ENCODE data around the gene NOL6. TPM values are rescaled to one million over a fixed set of nuclear protein-coding genes. Genes with fewer than 3 reads are reported as not detected.

NOL6 gene
- total and polyA plus RNA-seq, 8 donors: 10.9 to 28.2 (median 18.9) TPM

DNA sequence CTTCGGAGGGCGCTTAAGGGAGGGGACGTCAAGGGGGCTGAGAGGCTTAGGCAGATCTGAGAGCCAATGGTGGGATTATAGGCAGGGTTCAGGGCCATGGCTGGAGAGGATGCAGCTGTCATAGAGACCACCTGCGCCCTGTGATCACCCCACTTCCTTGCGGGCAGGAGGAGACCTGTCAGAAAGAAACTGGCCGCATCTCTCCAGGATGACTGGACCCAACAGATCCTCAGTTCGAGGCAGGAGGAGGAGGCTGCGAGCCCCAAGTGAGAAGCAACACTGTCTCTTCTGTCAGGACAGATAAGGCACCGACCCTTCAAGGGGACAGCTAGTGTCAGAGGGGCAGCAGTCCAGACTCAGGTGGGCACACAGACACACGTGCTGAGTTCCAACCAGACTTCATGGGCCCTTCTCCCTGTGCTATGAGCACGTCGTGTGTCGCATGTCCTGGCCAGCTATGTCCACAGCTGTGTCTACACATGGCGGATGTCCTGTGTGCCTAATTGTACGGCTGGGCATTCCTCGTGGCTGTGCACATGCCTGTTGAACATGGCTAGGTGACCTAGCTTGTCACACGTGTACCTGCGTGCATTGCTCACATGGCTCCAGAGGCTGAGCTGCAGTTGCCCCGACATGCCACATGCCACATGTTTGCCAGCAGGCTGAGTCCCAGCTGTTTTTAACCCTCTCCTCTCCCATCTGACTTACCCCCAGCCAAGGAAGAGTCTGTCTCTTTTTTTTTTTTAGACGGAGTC, 25.7 kb downstream of the NOL6 start:
- intact Hi-C loops (cut with DNase I): no loop called here
- 25 to 31% methylated on average over 20 of the region's 20 CpGs for WGBS, 2 donors
- Histone ChIP-seq H3K27me3 (no peaks in the 10 kb centered on the region), H3K4me3 (peak overlapping the region; percentile 30 to 61 (median 52)), H3K4me1 (peaks cover 0 to 9% (median 0%) of the 10 kb centered on the region in 3 donors), H3K27ac (peak overlapping the region in 2 of 4 donors; percentile 72), H3K36me3 (no peaks in the 10 kb centered on the region), H3K9me3 (no peaks in the 10 kb centered on the region)
- peak in 3 of 6 donors; percentile 48 to 73 (median 62) for DNase-seq
- peak in 2 of 4 donors; percentile 8 to 23 for ATAC-seq
- FAIRE-seq: no peak
- TF ChIP-seq, protein P1, sequence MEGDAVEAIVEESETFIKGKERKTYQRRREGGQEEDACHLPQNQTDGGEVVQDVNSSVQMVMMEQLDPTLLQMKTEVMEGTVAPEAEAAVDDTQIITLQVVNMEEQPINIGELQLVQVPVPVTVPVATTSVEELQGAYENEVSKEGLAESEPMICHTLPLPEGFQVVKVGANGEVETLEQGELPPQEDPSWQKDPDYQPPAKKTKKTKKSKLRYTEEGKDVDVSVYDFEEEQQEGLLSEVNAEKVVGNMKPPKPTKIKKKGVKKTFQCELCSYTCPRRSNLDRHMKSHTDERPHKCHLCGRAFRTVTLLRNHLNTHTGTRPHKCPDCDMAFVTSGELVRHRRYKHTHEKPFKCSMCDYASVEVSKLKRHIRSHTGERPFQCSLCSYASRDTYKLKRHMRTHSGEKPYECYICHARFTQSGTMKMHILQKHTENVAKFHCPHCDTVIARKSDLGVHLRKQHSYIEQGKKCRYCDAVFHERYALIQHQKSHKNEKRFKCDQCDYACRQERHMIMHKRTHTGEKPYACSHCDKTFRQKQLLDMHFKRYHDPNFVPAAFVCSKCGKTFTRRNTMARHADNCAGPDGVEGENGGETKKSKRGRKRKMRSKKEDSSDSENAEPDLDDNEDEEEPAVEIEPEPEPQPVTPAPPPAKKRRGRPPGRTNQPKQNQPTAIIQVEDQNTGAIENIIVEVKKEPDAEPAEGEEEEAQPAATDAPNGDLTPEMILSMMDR (IDR thresholded peaks at IDR 0.05): no peak

DNA sequence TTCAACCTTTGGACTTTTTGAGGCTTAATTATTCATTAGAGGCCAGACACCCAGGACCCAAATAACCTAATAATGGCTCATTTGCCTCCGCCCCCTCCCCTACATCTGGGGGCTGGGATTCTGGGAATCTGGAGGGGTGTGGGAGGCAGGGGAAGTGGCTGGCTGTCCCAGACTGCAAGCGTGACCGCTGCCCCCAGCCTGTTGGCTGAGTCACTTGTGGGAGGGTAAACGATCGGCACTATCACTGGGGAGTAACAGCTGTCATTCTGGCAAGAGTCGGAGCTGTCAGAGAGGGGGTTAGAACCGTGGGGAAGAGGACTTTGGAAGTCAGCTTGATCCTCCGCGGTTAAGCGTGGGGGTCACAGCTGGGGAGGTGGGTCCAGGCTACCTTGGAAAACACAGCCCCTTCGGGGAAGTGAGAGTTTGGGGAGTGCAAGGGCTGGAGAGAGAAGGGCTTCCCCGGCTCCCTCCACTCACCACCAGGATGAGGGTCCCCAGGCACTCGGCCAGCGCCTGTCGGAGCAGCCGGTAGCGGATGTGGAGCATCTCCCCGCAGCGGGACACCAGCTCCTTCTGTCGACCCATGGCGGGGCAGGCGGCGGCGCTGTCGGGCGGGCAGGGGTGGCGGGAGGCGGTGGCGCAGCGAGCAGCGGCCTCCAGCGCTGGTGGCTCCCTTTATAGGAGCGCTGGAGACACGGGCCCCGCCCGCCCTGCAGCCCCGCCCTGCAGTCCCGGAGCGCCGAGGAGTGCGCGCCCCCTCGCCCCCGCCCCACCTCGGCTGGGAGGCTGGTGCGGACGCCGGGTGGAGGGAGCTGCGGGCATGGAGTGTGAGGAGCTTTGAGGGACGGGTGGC, 26.6 kb downstream of the NOL6 start, which contains the start of gene AQP3:
TSS of gene AQP3 (minus strand) at position 648 of the 853 bp plus-strand sequence. CDS start at position 585, 63 bp downstream.
- TF ChIP-seq, protein P1 (IDR thresholded peaks at IDR 0.05): no peak
- DNase-seq (peak; percentile 68 to 92 (median 79)), ATAC-seq (peak; percentile 84 to 92 (median 88)), FAIRE-seq (no peak)
- WGBS, 2 donors: 1 to 2% methylated on average over 43 to 50 of the region's 50 CpGs
- H3K36me3 ChIP-seq: peaks cover 0 to 7% (median 0%) of the 10 kb centered on the region in 3 donors
- no peaks in the 10 kb centered on the region for H3K27me3 ChIP-seq
- H3K4me1 ChIP-seq: peaks cover 0 to 9% (median 0%) of the 10 kb centered on the region in 3 donors
- peak within 1 kb of the TSS; percentile 66 to 80 (median 72) for H3K27ac ChIP-seq
- intact Hi-C loops (cut with DNase I): no loop called here
- no peaks in the 10 kb centered on the region for H3K9me3 ChIP-seq
- H3K4me3 ChIP-seq: peak within 1 kb of the TSS; percentile 30 to 61 (median 52)

- Histone ChIP-seq H3K27ac (peak overlapping the region; percentile 66 to 80 (median 72)), H3K27me3 (no peaks in the 10 kb centered on the region), H3K4me1 (peaks cover 0 to 9% (median 0%) of the 10 kb centered on the region in 3 donors), H3K4me3 (peak overlapping the region; percentile 30 to 61 (median 52)), H3K9me3 (no peaks in the 10 kb centered on the region), H3K36me3 (peaks cover 0 to 11% (median 0%) of the 10 kb centered on the region in 3 donors)
- WGBS, 2 donors: 24% methylated on average over 12 of the region's 12 CpGs
- DNase-seq (peak in 1 of 6 donors; percentile 67), FAIRE-seq (no peak), ATAC-seq (peak; percentile 32 to 57 (median 52))
- intact Hi-C loops (cut with DNase I): no loop called here
- TF ChIP-seq, protein P1 (IDR thresholded peaks at IDR 0.05): no peak
These were observed 27.3 kb downstream of the NOL6 start for GRCh38 chr9:33446240-33446945.

GRCh38 chr9:33445389-33446239, 28.1 kb downstream of the NOL6 start:
- peaks cover 0 to 11% (median 0%) of the 10 kb centered on the region in 3 donors for H3K36me3 ChIP-seq
- H3K27me3 ChIP-seq: no peaks in the 10 kb centered on the region
- peak overlapping the region in 2 of 4 donors; percentile 60 to 61 for H3K4me3 ChIP-seq
- peaks cover 0 to 9% (median 0%) of the 10 kb centered on the region in 3 donors for H3K4me1 ChIP-seq
- intact Hi-C loops (cut with DNase I): no loop called here
- FAIRE-seq (no peak), DNase-seq (peak; percentile 71 to 89 (median 81)), ATAC-seq (peak; percentile 33 to 68 (median 48))
- TF ChIP-seq, protein P1 (IDR thresholded peaks at IDR 0.05): no peak
- WGBS, 2 donors: 27 to 39% methylated on average over 8 to 11 of the region's 11 CpGs
- H3K27ac ChIP-seq: peak overlapping the region; percentile 66 to 80 (median 72)
- H3K9me3 ChIP-seq: no peaks in the 10 kb centered on the region
